GM12891 (cell line): ENCODE data around the gene CCT6B.

ENCODE experiments used
- POLR2A ChIP-seq: IDR thresholded peaks from 2 replicates; pipeline ENCODE4 v1.6.1; 2011; ENCODE audit warnings: low read depth, low read length, control low read depth
- POLR2AphosphoS5 ChIP-seq: IDR thresholded peaks from 2 replicates; pipeline ENCODE4 v1.6.1; 2011; ENCODE audit warnings: low read depth, low read length, control low read depth
- POU2F2 ChIP-seq: IDR thresholded peaks from 2 replicates; pipeline ENCODE4 v1.6.1; 2011; ENCODE audit warnings: low read depth, mild to moderate bottlenecking, control low read depth, low read length, moderate library complexity
- TAF1 ChIP-seq: IDR thresholded peaks from 2 replicates; pipeline ENCODE4 v1.6.1; 2011; ENCODE audit warnings: low read depth, low read length, control low read depth

DNA sequence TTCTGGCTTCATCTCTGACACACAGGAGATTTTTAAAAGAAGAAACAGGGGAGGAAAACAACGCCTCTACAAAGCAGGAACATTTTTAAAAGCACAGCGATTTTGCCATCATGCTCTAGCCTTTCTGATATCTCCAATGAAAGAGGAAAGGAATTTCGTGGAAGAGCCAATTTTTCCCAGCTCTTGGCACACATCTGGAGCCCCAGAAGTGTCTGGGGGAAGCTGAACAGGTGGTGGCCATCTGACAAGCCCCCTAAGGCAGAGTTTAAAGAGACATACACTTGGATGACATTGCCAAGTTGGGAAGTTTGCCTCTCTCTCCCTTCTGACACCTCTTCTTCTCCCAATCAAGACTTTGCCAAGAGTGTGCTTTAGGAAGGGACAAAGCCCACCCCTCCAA, 82.1 kb downstream of the CCT6B start:
- TF ChIP-seq POLR2AphosphoS5: no peak
- TF ChIP-seq POLR2A: no peak
- TF ChIP-seq TAF1: no peak
- no peak for TF ChIP-seq POU2F2
